GM13976 (cell line): ENCODE results near the gene SMCHD1.
"Not testable (repeated sequence)": the region's sequence is repeated elsewhere in the genome, so short reads cannot be mapped to it uniquely, and the experiment has no call there.

Source experiments
- DNase-seq: peaks from one replicate; pipeline ENCODE4 v3.0.0; 2012; ENCODE audit warnings: low spot score
- in situ Hi-C: fragments of 300-500 bp; cut with MboI; formaldehyde crosslinking; loops from one replicate; pipeline ENCODE4 v1.12.0; 2022; ENCODE audit warnings: low sequenced_read_pairs, mixed read lengths, inconsistent platforms; ENCODE audit not compliant: unreplicated experiment
- TF ChIP-seq, protein P1 (sequence below): IDR thresholded peaks from 2 replicates; pipeline ENCODE4 v1.5.1; 2012; ENCODE audit warnings: borderline replicate concordance, mild to moderate bottlenecking; ENCODE audit not compliant: insufficient read depth; ENCODE audit errors: extremely low read depth, missing control alignments, control extremely low read depth

SMCHD1 gene

DNA sequence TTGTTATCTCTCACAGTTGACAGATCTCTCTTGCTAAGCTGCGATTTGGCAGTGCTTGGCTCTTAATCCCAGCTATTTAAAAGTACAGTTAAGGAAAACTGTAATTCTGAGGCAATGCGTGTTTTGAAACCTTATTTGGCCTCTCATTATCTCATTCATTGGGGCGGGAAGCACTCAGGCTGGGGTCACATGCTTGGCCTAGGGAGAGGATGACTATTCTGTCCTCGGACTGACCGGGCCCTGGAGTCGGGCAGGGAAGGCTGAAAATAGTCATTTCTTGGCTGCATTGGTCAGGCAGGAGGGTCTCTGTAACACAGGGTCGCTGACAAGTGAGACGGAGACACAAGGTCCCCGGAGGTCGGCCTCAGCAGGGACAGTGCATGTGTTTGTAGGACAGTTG lies 171.1 kb downstream of the SMCHD1 start:
- TF ChIP-seq, protein P1, sequence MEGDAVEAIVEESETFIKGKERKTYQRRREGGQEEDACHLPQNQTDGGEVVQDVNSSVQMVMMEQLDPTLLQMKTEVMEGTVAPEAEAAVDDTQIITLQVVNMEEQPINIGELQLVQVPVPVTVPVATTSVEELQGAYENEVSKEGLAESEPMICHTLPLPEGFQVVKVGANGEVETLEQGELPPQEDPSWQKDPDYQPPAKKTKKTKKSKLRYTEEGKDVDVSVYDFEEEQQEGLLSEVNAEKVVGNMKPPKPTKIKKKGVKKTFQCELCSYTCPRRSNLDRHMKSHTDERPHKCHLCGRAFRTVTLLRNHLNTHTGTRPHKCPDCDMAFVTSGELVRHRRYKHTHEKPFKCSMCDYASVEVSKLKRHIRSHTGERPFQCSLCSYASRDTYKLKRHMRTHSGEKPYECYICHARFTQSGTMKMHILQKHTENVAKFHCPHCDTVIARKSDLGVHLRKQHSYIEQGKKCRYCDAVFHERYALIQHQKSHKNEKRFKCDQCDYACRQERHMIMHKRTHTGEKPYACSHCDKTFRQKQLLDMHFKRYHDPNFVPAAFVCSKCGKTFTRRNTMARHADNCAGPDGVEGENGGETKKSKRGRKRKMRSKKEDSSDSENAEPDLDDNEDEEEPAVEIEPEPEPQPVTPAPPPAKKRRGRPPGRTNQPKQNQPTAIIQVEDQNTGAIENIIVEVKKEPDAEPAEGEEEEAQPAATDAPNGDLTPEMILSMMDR = no peak
- DNase-seq = no peak
- in situ Hi-C loops = no loop called here

DNA sequence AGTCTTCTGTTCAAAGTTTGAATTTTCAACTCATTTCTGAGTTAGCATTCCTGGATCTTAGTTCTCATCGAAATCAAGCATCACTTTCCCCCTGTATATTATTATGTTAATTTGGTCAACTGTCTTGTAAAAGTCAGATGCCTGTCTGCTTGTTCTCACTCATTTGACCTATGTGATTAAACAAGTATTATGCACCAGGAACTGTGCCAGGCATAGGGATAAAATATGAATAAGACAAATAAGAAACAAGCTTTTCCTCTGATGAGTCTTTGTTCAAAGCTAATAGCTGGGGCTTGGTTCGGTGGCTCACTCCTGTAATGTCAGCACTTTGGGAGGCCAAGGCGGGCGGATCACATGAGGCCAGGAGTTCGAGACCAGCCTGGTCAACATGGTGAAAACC lies 171.5 kb downstream of the SMCHD1 start:
- TF ChIP-seq, protein P1 = no peak
- in situ Hi-C loops = no loop called here
- no peak for DNase-seq

DNA sequence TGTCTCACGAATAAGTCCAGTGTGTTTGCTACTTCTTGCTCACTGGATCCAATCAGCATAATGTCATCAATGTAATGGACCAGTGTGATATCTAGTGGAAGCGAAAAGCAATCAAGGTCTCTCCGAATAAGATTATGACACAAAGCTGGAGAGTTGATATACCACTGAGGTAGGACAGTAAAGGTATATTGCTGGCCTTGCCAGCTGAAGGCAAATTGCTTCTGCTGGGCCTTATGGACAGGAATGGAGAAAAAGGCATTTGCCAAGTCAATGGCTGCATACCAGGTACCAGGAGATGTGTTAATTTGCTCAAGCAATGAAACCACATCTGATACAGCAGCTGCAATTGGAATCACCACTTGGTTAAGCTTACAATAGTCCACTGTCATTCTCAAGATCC lies 180.6 kb downstream of the SMCHD1 start:
- DNase-seq, in situ Hi-C loops: not testable (repeated sequence)

DNA sequence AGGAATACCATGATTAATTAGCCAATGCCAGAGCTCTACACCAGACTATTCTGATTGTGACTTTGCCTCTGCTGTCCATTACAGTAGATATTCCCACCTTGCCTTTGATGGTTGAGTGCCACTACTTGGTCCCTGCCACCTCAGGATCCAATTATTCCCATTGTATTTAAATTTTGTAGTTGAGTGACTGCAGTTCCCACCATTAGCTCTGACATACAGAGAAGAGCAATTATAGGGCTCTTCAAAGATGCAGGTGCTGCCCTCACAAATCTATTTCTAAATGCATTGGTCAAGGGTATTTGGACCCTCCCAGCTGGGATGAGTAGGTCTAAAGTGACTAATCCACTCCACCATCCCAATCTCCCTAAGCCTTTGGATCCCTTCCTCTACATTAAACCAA lies 181.8 kb downstream of the SMCHD1 start:
- in situ Hi-C loops, DNase-seq: not testable (repeated sequence)

DNA sequence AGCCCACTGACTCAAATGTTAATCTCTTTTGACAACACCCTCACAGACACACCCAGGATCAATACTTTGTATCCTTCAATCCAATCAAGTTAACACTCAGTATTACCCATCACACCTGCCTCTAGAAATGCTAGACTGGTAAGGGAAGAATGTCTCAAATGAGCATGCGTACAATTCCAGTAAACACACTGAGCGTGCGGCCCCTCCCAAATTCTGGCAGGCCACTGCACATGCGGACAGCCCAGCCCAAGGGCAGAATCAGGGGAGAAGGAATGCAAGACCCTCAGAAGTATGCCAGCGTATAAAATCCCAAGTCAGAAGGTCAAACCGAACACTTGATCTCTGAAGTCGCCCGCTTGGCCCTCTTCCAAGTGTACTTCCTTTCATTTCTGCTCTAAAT lies 183.7 kb downstream of the SMCHD1 start:
- in situ Hi-C loops = no loop called here
- TF ChIP-seq, protein P1 = no peak
- DNase-seq = no peak

DNA sequence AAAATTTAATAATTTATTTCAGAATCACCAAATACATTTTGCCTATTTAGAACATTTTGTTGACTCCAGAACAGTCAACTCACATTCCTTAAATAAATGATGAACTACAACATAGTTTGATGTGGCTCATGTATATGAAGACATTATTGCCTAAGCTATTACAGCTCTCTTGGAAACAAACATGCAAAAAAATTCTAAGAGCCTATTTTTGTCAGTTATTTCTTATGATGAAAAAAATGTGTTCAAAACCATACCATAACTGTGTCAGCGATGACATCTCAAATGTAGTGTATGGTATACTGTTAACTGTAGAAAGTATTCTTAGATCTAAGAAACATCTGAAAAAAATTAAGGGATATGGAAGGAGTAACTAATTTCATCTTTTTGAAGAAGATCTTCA lies 185.0 kb downstream of the SMCHD1 start:
- DNase-seq = no peak
- in situ Hi-C loops = no loop called here
- TF ChIP-seq, protein P1 = no peak

DNA sequence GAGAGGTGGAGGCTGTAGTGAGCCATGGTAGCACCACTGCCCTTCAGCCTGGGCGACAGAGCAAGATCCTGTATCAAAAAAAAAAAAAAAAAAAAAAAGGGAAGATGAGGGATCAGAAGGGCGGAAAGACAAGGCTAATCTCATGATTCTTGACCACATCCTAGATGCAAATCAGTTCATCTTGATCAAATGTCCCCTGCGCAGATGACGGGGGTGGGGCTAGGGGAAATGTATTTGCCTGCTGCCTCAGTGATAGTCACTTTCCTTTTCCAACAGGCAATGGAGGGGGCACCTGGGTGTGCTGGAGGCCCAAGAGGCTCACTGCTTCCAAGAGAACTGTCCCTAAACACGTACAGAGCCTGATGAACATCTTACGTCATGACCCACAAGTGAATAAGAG lies 187.6 kb downstream of the SMCHD1 start:
- TF ChIP-seq, protein P1 = no peak
- no peak for DNase-seq
- in situ Hi-C loops = no loop called here

DNA sequence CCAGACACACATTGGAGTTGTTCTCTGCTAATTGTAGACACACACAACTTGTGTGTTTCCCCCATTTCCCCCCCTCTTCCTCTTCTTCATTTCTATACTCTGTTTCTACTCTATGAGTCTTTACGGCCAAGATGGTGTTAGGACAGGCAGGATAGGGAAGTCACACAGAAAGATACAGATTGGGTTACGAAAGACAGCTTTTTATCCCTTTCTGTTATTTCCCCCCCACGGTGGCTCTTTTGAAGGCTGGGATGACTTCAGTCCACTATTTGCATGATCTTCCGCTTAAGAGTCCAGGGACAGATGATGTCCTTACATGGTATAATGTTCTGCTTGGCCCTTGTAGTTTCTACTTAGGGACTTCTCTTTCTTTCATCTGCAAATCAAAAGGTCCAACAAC lies 189.6 kb downstream of the SMCHD1 start:
- in situ Hi-C loops = no loop called here
- TF ChIP-seq, protein P1 = no peak
- no peak for DNase-seq
